Transverse colon (tissue), 4 donors: ENCODE results near the gene GLIS1. TPM values are rescaled to one million over a fixed set of nuclear protein-coding genes. Genes with fewer than 3 reads are reported as not detected.
A peak's percentile ranks its signal among the peaks of the same experiment; 100 is the strongest.

Source experiments
- DNase-seq: peaks from one replicate; pipeline ENCODE4 v3.0.0-alpha.2; 2019
- H3K27ac ChIP-seq, 4 donors: fragments of 200-600 bp; sonication (generic); 2 replicates each; pipeline ENCODE4 v1.5.1; 2016 to 2018; ENCODE audit warnings: inconsistent platforms in 4 of 4
- H3K27me3 ChIP-seq: fragments of 200-600 bp; sonication (generic); 2 replicates; pipeline ENCODE4 v1.5.1; 2017; ENCODE audit warnings: inconsistent platforms
- H3K36me3 ChIP-seq, 4 donors: fragments of 200-600 bp; sonication (generic); 2 replicates each; pipeline ENCODE4 v1.5.1; 2017 to 2019; ENCODE audit warnings: inconsistent platforms in 4 of 4
- H3K4me1 ChIP-seq, 4 donors: fragments of 200-600 bp; sonication (generic); 2 replicates each; pipeline ENCODE4 v1.5.1; 2017 to 2020; ENCODE audit warnings: inconsistent platforms in 4 of 4
- H3K4me3 ChIP-seq, 4 donors: fragments of 200-600 bp; sonication (generic); 1 replicate in 1 of 4; 2 replicates in 3 of 4; pipeline versions ENCODE4 v1.5.1 to v1.6.1; 2017 to 2019; ENCODE audit warnings: inconsistent platforms in 4 of 4
- H3K9me3 ChIP-seq, 2 donors: fragments of 200-600 bp; sonication (generic); 2 replicates each; pipeline ENCODE4 v1.5.1; 2017 to 2019; ENCODE audit warnings: inconsistent platforms in 2 of 2
- CTCF ChIP-seq, 5 experiments: fragments of 200-600 bp in 3 of 5; fragments of 450-650 bp in 2 of 5; sonication (generic) in 3 of 5; IDR thresholded peaks; 1 replicate in 2 of 5; 2 replicates in 3 of 5; pipeline ENCODE4 v1.5.1; 2016 to 2017; ENCODE audit warnings: antibody characterized with exemption in 5 of 5, inconsistent platforms in 3 of 5, mild to moderate bottlenecking in 2 of 5, moderate library complexity in 1 of 5
- EP300 ChIP-seq: sonication (generic); formaldehyde crosslinking; IDR thresholded peaks from one replicate; pipeline ENCODE4 v1.6.1; 2017; ENCODE audit warnings: antibody characterized with exemption, low read depth
- POLR2A ChIP-seq: fragments of 450-650 bp; IDR thresholded peaks from one replicate; pipeline ENCODE4 v1.6.1; 2016; ENCODE audit warnings: antibody characterized with exemption, mild to moderate bottlenecking, moderate library complexity
- POLR2AphosphoS5 ChIP-seq, 3 donors: sonication (generic); formaldehyde crosslinking; IDR thresholded peaks; one replicate each; pipeline ENCODE4 v1.6.1; 2016; ENCODE audit warnings: antibody characterized with exemption in 3 of 3
- WGBS, 2 donors: methylation state at CpG; one replicate each; pipeline ENCODE4 v1.1.5; 2018; ENCODE audit warnings: low coverage in 1 of 2; 5-methylcytosine and 5-hydroxymethylcytosine counted together
- in situ Hi-C, 4 donors: fragments of 200-750 bp; cut with MboI; loops; one replicate each; pipeline versions ENCODE4 v1.15.0 to v1.15.1; 2017; ENCODE audit warnings: low sequenced_read_pairs in 3 of 4, low pct_ligation_motif_present in 1 of 4, low pct_unique_long_range_greater_than_20kb in 1 of 4
- intact Hi-C: fragments of 100-400 bp; cut with DNase I; formaldehyde crosslinking; loops from one replicate; pipeline ENCODE4 v1.15.1; 2023; ENCODE audit warnings: low total_unique reads
- total RNA-seq, 4 donors: library from RNA; depleted of rRNA; stranded (reverse); fragments of >200 nt; gene quantifications; one replicate each; pipeline ENCODE4 v1.1.0, GENCODE V29; 2016

The GLIS1 gene
- total RNA-seq, 4 donors from 2014 or later = 0.16 to 0.75 (median 0.27) TPM; not detected in 1

- peak overlapping the region in 1 of 4 donors; percentile 5 for H3K27ac ChIP-seq
- H3K27me3 ChIP-seq = peaks cover 92% of the 10 kb centered on the region
- intact Hi-C loops = no loop called here
- no peak for TF ChIP-seq EP300
- TF ChIP-seq POLR2A = no peak
- TF ChIP-seq CTCF (IDR thresholded peaks at IDR 0.05) = no peak
- no peak for TF ChIP-seq POLR2AphosphoS5 (IDR thresholded peaks at IDR 0.05)
- DNase-seq = no peak
- peaks cover 2 to 25% (median 14%) of the 10 kb centered on the region in 4 donors for H3K4me1 ChIP-seq
- no peaks in the 10 kb centered on the region for H3K36me3 ChIP-seq
- WGBS, 2 donors = 90 to 94% methylated on average over 2 to 5 of the region's 5 CpGs
- no peaks in the 10 kb centered on the region for H3K9me3 ChIP-seq
- H3K4me3 ChIP-seq = no peak overlapping the region
- in situ Hi-C loops = no loop called here
Observed at GRCh38 chr1:53735681-53736080, 3.3 kb downstream of the GLIS1 start.

DNA sequence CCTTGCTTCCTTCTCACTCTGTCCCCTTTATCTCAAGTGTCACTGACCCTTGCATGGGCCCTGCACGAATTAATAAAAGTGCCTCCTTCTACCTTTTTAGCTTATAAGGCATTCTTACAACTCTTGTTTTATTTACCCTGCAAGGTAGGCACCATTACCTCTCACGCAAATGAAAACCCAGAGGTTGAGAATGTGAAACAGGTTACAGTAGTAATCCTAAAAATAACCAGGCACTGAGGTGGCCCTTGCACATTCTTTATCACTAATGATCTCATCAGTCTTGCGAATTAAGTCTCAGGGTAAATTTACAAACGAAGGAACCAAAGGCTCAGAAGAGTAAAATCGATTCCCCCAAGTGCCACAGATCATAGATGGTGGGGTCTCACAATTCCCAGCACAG is 3.7 kb downstream of the GLIS1 start:
- intact Hi-C loops = no loop called here
- Histone ChIP-seq H3K27me3 (peaks cover 88% of the 10 kb centered on the region), H3K27ac (peak overlapping the region in 3 of 4 donors; percentile 11 to 53 (median 42))

GRCh38 chr1:53734650-53735211 is 4.2 kb downstream of the GLIS1 start:
- Histone ChIP-seq H3K36me3 (no peaks in the 10 kb centered on the region), H3K27ac (peak overlapping the region in 3 of 4 donors; percentile 41 to 53 (median 42)), H3K27me3 (peaks cover 82% of the 10 kb centered on the region), H3K9me3 (no peaks in the 10 kb centered on the region), H3K4me3 (no peak overlapping the region), H3K4me1 (peaks cover 2 to 23% (median 14%) of the 10 kb centered on the region in 4 donors)
- 54 to 55% methylated on average over 9 to 10 of the region's 10 CpGs for whole genome bisulfite sequencing, 2 donors
- no peak for DNase-seq
- no peak for TF ChIP-seq POLR2A
- no peak for TF ChIP-seq CTCF (IDR thresholded peaks at IDR 0.05)
- TF ChIP-seq POLR2AphosphoS5 (IDR thresholded peaks at IDR 0.05) = peak in 1 of 3 donors; percentile 5
- TF ChIP-seq EP300 = no peak
- intact Hi-C loops = no loop called here
- in situ Hi-C loops = no loop called here

More for the DNA sequence above, 3.7 kb downstream of the GLIS1 start:
- TF ChIP-seq CTCF (IDR thresholded peaks at IDR 0.05) = no peak
- TF ChIP-seq POLR2A = no peak
- TF ChIP-seq POLR2AphosphoS5 (IDR thresholded peaks at IDR 0.05) = no peak
- no peak for TF ChIP-seq EP300
- no peaks in the 10 kb centered on the region for H3K36me3 ChIP-seq
- no peak for DNase-seq
- WGBS, 2 donors = 66 to 89% methylated on average over 4 to 5 of the region's 5 CpGs
- no peaks in the 10 kb centered on the region for H3K9me3 ChIP-seq
- no peak overlapping the region for H3K4me3 ChIP-seq
- H3K4me1 ChIP-seq = peaks cover 2 to 25% (median 14%) of the 10 kb centered on the region in 4 donors
- in situ Hi-C loops = no loop called here

- 60 to 66% methylated on average over 4 to 10 of the region's 10 CpGs for WGBS, 2 donors
- H3K27me3 ChIP-seq = peaks cover 76% of the 10 kb centered on the region
- in situ Hi-C loops (no loop called here), intact Hi-C loops (no loop called here)
- H3K9me3 ChIP-seq = no peaks in the 10 kb centered on the region
- TF ChIP-seq POLR2A (no peak), EP300 (no peak), POLR2AphosphoS5 (IDR thresholded peaks at IDR 0.05) (no peak), CTCF (IDR thresholded peaks at IDR 0.05) (no peak)
- H3K4me3 ChIP-seq = no peak overlapping the region
- peaks cover 0 to 17% (median 14%) of the 10 kb centered on the region in 4 donors for H3K4me1 ChIP-seq
- H3K27ac ChIP-seq = peak overlapping the region in 3 of 4 donors; percentile 41 to 53 (median 42)
- DNase-seq = no peak
- no peaks in the 10 kb centered on the region for H3K36me3 ChIP-seq
Observed at GRCh38 chr1:53733975-53734649, 4.9 kb downstream of the GLIS1 start.
